Measurements from ENCODE around the gene EXOSC3.

- TF ChIP-seq POLR2AphosphoS5 (IDR thresholded peaks at IDR 0.05; ENCODE audit: low read depth, low read length) (no peak), TAF1 (IDR thresholded peaks at IDR 0.05; ENCODE audit: borderline replicate concordance, insufficient read depth, low read length) (no peak), FOXP2 (optimal IDR thresholded peaks at IDR 0.05; ENCODE audit: borderline replicate concordance, extremely low read depth, extremely low read length, insufficient read depth) (no peak), SIN3A (IDR thresholded peaks at IDR 0.05; ENCODE audit: borderline replicate concordance, insufficient read depth, low read length) (no peak)
- TF ChIP-seq, protein P1, sequence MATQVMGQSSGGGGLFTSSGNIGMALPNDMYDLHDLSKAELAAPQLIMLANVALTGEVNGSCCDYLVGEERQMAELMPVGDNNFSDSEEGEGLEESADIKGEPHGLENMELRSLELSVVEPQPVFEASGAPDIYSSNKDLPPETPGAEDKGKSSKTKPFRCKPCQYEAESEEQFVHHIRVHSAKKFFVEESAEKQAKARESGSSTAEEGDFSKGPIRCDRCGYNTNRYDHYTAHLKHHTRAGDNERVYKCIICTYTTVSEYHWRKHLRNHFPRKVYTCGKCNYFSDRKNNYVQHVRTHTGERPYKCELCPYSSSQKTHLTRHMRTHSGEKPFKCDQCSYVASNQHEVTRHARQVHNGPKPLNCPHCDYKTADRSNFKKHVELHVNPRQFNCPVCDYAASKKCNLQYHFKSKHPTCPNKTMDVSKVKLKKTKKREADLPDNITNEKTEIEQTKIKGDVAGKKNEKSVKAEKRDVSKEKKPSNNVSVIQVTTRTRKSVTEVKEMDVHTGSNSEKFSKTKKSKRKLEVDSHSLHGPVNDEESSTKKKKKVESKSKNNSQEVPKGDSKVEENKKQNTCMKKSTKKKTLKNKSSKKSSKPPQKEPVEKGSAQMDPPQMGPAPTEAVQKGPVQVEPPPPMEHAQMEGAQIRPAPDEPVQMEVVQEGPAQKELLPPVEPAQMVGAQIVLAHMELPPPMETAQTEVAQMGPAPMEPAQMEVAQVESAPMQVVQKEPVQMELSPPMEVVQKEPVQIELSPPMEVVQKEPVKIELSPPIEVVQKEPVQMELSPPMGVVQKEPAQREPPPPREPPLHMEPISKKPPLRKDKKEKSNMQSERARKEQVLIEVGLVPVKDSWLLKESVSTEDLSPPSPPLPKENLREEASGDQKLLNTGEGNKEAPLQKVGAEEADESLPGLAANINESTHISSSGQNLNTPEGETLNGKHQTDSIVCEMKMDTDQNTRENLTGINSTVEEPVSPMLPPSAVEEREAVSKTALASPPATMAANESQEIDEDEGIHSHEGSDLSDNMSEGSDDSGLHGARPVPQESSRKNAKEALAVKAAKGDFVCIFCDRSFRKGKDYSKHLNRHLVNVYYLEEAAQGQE (IDR thresholded peaks at IDR 0.05; ENCODE audit: insufficient read depth in 1 of 2, low read depth in 2 of 2, low read length in 2 of 2) = no peak
These were observed 44.1 kb downstream of the EXOSC3 start for GRCh38 chr9:37740631-37741328.

Measured in PFSK-1 (cell line).